HG03565 (cell line): ENCODE data around the gene KMT2A.
A peak's percentile ranks its signal among the peaks of the same experiment; 100 is the strongest.
"Not testable (repeated sequence)": the region's sequence is repeated elsewhere in the genome, so short reads cannot be mapped to it uniquely, and the experiment has no call there.

Source experiments
- ATAC-seq: cut with Tn5 transposase; IDR thresholded peaks from one replicate; pipeline ENCODE4 v1.9.1; 2021; ENCODE audit warnings: mild to moderate bottlenecking, moderate library complexity; ENCODE audit not compliant: unreplicated experiment

KMT2A gene

GRCh38 chr11:118435893-118436624, at the start of gene KMT2A:
KMT2A (plus strand) TSS chr11:118436492; CDS start chr11:118436513, 21 bp downstream.
- ATAC-seq, result peak; percentile 59

GRCh38 chr11:118396097-118396501, 40.2 kb upstream of the KMT2A start:
- ATAC-seq, result no peak

DNA sequence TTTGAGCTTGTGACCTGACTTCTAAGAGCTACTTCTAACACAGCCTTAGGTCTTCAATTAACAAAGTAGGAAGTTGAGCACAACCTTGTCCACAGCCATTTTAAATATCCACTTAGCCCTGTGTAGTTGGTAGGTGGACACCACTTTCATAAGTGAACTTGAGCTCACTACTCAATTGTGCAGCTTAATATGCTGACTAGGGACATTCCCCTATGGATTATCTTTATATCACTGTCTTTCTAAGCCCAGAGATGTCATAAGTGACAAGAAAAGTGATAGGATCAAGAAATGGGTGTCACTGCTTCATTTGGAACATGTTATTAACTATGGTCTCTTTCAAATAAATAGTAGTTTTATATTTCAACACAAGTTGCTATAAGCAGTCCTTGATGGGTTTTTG, 38.8 kb upstream of the KMT2A start:
- no peak for ATAC-seq

DNA sequence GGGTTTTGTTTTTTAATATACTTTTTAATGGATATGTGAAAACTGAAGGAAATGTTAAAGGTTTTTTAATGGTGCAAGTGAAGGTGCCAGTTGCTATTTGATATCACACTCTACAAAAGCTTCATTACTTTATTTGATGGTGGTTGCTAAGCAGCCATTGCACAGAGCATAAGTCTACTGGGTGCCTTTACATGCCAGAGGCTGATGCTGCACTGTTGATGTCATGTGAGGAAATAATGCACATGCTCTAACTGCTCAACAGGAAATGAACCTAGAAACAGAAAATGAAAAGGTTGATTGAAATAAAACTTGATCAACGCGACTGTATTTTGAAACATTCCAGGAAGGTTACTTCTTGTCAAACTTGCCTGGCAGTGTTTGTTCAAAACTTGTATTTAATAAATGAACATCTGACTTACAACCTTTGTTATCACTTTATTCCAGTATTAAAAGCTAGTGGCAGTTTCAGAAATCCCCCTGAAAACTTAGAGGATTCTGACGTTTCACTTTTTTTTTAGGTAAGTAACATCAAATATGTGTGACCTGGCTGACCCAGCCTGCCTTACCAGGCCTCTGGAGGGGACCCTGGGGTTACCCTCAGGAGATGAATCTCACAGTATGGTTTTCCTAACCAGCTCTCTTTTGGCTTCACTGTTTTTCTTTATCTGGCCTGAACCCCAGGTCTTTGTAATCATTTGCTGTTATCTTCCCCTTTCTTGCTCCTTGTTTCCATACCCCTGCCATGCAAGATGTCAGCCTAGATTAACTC, 37.3 kb upstream of the KMT2A start:
- no peak for ATAC-seq

- peak; percentile 51 for ATAC-seq
Observed at GRCh38 chr11:118401151-118401879, 35.0 kb upstream of the KMT2A start, which contains the start of gene ATP5MG. ATP5MG (plus strand) TSS chr11:118401606; CDS start chr11:118401666, 60 bp downstream.

- ATAC-seq, result peak; percentile 17
Observed at GRCh38 chr11:118401880-118402590, 34.3 kb upstream of the KMT2A start.

GRCh38 chr11:118402594-118402993, 33.7 kb upstream of the KMT2A start:
- ATAC-seq, result not testable (repeated sequence)

DNA sequence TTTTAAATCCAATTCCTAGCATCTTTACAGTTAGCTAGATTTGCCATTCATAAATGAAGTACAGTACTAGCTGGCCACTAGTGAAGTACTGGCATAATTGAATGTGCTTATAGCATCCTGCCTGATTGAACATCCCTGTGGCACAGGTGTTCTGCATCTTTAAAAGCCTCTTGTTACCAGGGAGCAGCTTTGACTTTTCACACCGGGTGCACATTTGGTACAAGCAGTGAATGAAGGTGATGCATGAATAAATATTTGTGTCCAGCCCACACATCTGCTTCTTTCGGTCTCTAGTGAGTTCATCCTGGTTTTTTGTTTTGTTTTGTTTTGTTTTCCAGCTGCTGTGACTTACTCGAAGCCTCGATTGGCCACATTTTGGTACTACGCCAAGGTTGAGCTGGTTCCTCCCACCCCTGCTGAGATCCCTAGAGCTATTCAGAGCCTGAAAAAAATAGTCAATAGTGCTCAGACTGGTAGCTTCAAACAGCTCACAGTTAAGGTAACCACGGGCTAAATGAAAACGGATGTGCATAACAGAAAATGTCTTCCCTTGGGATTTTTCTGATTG, 29.6 kb upstream of the KMT2A start:
- no peak for ATAC-seq

DNA sequence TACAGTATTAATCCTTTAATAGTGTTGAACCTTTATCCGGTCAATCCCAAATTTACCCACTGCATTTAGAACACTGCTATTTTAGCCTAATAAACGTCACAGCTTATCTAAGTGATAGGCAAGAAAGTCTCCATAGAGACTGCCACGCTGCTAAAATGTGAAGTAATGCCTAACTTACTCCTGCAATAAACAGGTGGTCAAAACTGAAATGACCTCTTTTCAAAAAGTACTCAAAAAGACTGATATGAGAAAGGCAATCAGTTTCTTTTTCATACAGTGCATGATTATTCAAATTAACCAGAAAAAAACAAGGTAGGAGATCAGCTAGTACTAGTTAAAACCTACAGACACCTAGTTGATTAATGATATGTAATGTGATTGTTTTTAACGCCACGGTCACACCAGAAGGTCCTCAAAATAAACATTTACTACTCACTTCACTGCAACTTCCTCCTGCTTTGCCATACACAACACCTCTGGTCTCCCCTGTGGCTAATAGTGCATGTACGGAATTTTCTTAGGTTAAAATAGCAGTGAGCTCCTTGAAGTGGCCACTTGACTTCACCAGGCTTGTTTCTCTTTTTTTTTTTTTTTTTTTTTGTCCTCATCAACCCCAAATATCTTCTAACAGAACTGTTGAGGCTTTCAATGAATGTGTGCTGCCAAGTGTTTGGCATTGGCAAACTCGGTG, 26.1 kb upstream of the KMT2A start:
- no peak for ATAC-seq

GRCh38 chr11:118411530-118411929, 24.8 kb upstream of the KMT2A start:
- no peak for ATAC-seq

- ATAC-seq, result no peak
Observed at GRCh38 chr11:118412921-118413320, 23.4 kb upstream of the KMT2A start.

GRCh38 chr11:118415062-118415738, 21.1 kb upstream of the KMT2A start:
- ATAC-seq, result no peak

DNA sequence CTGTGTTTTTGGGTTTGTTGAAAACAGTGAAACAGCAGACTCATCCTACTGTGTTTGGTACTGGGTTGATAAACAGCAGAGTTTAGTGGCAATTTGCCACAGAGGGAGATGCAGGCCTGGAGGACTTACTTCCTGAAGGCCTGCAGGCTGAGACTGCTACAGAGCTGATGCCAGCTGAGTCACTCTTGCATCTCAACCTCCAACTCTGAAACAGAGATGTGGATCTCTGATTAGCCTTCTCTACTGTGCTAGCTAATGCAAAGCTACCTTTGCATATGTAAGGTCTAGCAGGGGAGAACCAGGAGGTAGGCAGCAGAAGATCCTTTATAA, 20.6 kb upstream of the KMT2A start:
- no peak for ATAC-seq

DNA sequence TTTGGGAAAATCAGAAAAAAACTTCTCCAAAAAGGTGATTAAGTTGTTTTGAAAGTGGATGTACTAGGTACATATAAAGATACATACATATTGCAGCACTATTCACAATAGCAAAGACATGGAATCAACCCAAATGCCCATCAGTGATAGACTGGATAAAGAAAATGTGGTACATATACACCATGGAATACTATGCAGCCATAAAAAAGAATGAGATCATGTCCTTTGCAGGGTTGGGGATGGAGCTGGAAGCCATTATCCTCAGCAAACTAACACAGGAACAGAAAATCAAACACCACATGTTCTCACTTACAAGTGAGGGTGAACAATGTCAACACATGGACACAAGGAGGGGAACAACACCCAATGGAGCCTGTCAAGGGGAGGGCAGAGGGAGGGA, 19.4 kb upstream of the KMT2A start:
- not testable (repeated sequence) for ATAC-seq

- no peak for ATAC-seq
Observed at GRCh38 chr11:118417801-118418200, 18.5 kb upstream of the KMT2A start.

DNA sequence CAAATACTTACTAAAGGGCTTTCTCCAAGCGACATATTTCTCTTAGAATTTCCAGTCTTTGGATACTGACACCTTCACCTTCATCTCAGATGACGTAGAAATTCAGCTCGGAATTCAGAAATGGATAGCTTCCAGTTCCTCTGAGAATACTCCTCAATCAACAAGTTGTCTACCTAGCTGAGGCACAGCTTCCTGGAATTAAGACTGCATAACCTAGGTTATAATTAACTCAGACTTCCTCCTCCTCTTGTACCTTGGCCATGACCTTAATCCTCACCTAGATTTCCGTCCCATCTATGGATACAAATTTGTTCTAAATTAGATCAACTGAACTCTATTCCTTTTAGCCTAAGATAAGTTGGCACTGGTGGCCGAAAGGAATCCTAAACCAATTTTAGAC, 17.5 kb upstream of the KMT2A start:
- ATAC-seq, result no peak

- ATAC-seq, result no peak
Observed at GRCh38 chr11:118427707-118428106, 8.6 kb upstream of the KMT2A start.

- ATAC-seq, result no peak
Observed at GRCh38 chr11:118430956-118431355, 5.3 kb upstream of the KMT2A start.

- no peak for ATAC-seq
Observed at GRCh38 chr11:118434123-118434552, 2.2 kb upstream of the KMT2A start.
